ENCODE results near the gene PALM.

- TF ChIP-seq CTCF (IDR thresholded peaks at IDR 0.05; ENCODE audit: poor library complexity, severe bottlenecking): no peak
- TF ChIP-seq EZH2 (IDR thresholded peaks at IDR 0.05; ENCODE audit: borderline replicate concordance, insufficient read depth, low read length, poor library complexity, severe bottlenecking): no peak
- TF ChIP-seq MXI1 (conservative IDR thresholded peaks at IDR 0.05; ENCODE audit: poor library complexity, severe bottlenecking): no peak
- no peak for TF ChIP-seq SMC3 (conservative IDR thresholded peaks at IDR 0.05; ENCODE audit: poor library complexity)
- no peak for TF ChIP-seq RAD21 (conservative IDR thresholded peaks at IDR 0.05)
- no peak for TF ChIP-seq REST (IDR thresholded peaks at IDR 0.05; ENCODE audit: borderline replicate concordance)
- TF ChIP-seq TAF1 (IDR thresholded peaks at IDR 0.05; ENCODE audit: low read depth): no peak
- TF ChIP-seq EP300 (conservative IDR thresholded peaks at IDR 0.05; ENCODE audit: poor library complexity, severe bottlenecking): no peak
- no peak for TF ChIP-seq POLR2AphosphoS5 (IDR thresholded peaks at IDR 0.05)
Observed at GRCh38 chr19:778910-779653, 70.3 kb downstream of the PALM start.
